H1 (cell line): ENCODE measurements around the gene PHC3. TPM values are rescaled to one million over a fixed set of nuclear protein-coding genes. Genes with fewer than 3 reads are reported as not detected.

Experiments
- ASH2L ChIP-seq: fragments of 200-600, 300-600 bp; sonication (generic); IDR thresholded peaks from one replicate; pipeline ENCODE4 v1.7.1; 2017; ENCODE audit warnings: low read length
- BRCA1 ChIP-seq: IDR thresholded peaks from 2 replicates; pipeline ENCODE4 v1.6.1; 2012; ENCODE audit warnings: low read depth, low read length, improper control_type of control experiment
- CHD7 ChIP-seq: fragments of 300-600 bp; sonication (generic); IDR thresholded peaks from 2 replicates; pipeline ENCODE4 v1.7.1; 2012; ENCODE audit warnings: low read length, moderate library complexity, mild to moderate bottlenecking, inconsistent platforms; ENCODE audit not compliant: insufficient replicate concordance
- SP4 ChIP-seq: IDR thresholded peaks from 2 replicates; pipeline ENCODE4 v1.6.1; 2012; ENCODE audit warnings: low read length, inconsistent platforms
- polyA plus RNA-seq, 7 experiments: library from polyadenylated mRNA; depleted of rRNA in 3 of 7; stranded (reverse) in 5 of 7; unstranded in 2 of 7; fragments of >200 nt in 5 of 7; fragments of 200-250 nt in 2 of 7; gene quantifications; 1 replicate in 5 of 7; 2 replicates in 1 of 7; 4 replicates in 1 of 7; pipeline versions ENCODE4 v1.2.1 to v1.2.3, GENCODE V29; 2011 to 2013; ENCODE audit warnings: missing spikeins in 2 of 7, mixed read lengths in 2 of 7
- total RNA-seq: library from RNA; stranded (reverse); fragmentation: NEBNext Ultra II Directional; extraction: Animal tissue kit (Norgen Biotek cat#: 25700); gene quantifications from 2 replicates; pipeline ENCODE4 v1.2.1, GENCODE V29; 2021

PHC3 gene
- total and polyA plus RNA-seq, 2 of the 8 experiments (the other 6 are each of a cell fraction or from before 2014, with no cell fraction given) = 26.4 to 29.2 TPM

GRCh38 chr3:170159933-170160332 is 21.6 kb downstream of the PHC3 start (continued):
- no peak for TF ChIP-seq CHD7
- TF ChIP-seq BRCA1 = no peak
- TF ChIP-seq ASH2L = no peak
- TF ChIP-seq SP4 = no peak
